GM23338 (cell line): ENCODE measurements around the gene CCR8. TPM values are rescaled to one million over a fixed set of nuclear protein-coding genes. Genes with fewer than 3 reads are reported as not detected.

Experiments
- ATAC-seq: fragments of 200-7000 bp; cut with Tn5 transposase; 3 replicates; pipeline ENCODE4 v1.9.1; 2020
- DNase-seq: peaks from one replicate; pipeline ENCODE4 v3.0.0-alpha.2; 2015; ENCODE audit warnings: low spot score
- H2AFZ ChIP-seq: fragments of 200-600 bp; sonication (generic); 2 replicates; pipeline ENCODE4 v1.8.0; 2016; ENCODE audit warnings: antibody characterized with exemption, mild to moderate bottlenecking, moderate library complexity
- H3F3A ChIP-seq: fragments of 200-600 bp; sonication (generic); replicated peaks from 2 replicates; pipeline ENCODE4 v1.8.0; 2017; ENCODE audit warnings: antibody characterized with exemption, mixed run types, low read depth
- H3K27ac ChIP-seq: fragments of 200-600 bp; sonication (generic); 2 replicates; pipeline ENCODE4 v1.6.1; 2016; ENCODE audit warnings: low read depth
- H3K27me3 ChIP-seq: fragments of 200-600 bp; sonication (generic); 2 replicates; pipeline ENCODE4 v1.8.0; 2016; ENCODE audit warnings: mild to moderate bottlenecking, mixed run types, moderate library complexity; ENCODE audit not compliant: insufficient read depth
- H3K36me3 ChIP-seq: fragments of 200-600 bp; sonication (generic); 2 replicates; pipeline ENCODE4 v1.8.0; 2016; ENCODE audit warnings: mild to moderate bottlenecking; ENCODE audit not compliant: insufficient read depth
- H3K4me1 ChIP-seq: fragments of 200-600 bp; sonication (generic); 2 replicates; pipeline ENCODE4 v1.8.0; 2016; ENCODE audit warnings: mild to moderate bottlenecking, moderate library complexity; ENCODE audit not compliant: insufficient read depth
- H3K4me2 ChIP-seq: fragments of 200-600 bp; sonication (generic); 2 replicates; pipeline ENCODE4 v1.7.1; 2017; ENCODE audit warnings: mixed run types
- H3K4me3 ChIP-seq: fragments of 200-600 bp; sonication (generic); 2 replicates; pipeline ENCODE4 v1.6.1; 2016; ENCODE audit warnings: mixed run types
- H3K79me2 ChIP-seq: fragments of 200-600 bp; sonication (generic); replicated peaks from 2 replicates; pipeline ENCODE4 v1.8.0; 2017; ENCODE audit warnings: mild to moderate bottlenecking; ENCODE audit not compliant: insufficient read depth
- H3K9me2 ChIP-seq: fragments of 200-600 bp; sonication (generic); 2 replicates; pipeline ENCODE4 v1.8.0; 2017; ENCODE audit not compliant: insufficient read depth
- H4K20me1 ChIP-seq: fragments of 200-600 bp; sonication (generic); replicated peaks from 2 replicates; pipeline ENCODE4 v1.8.0; 2017; ENCODE audit warnings: mild to moderate bottlenecking; ENCODE audit not compliant: insufficient read depth
- H3K27ac Mint-ChIP-seq: 2 replicates; pipeline ENCODE4 v1.8.0; 2020; ENCODE audit warnings: inconsistent platforms, mild to moderate bottlenecking, moderate library complexity, mixed read lengths
- H3K27me3 Mint-ChIP-seq: 3 replicates; pipeline ENCODE4 v1.8.0; 2022; ENCODE audit warnings: low read depth, mild to moderate bottlenecking, moderate library complexity, mixed read lengths, inconsistent platforms; ENCODE audit not compliant: insufficient read depth, poor library complexity
- H3K36me3 Mint-ChIP-seq: 3 replicates; pipeline ENCODE4 v1.8.0; 2021; ENCODE audit warnings: low read depth, mild to moderate bottlenecking, inconsistent platforms, moderate library complexity, mixed read lengths
- H3K4me1 Mint-ChIP-seq: 3 replicates; pipeline ENCODE4 v1.8.0; 2020; ENCODE audit warnings: mild to moderate bottlenecking, inconsistent platforms, mixed read lengths
- H3K4me3 Mint-ChIP-seq: 3 replicates; pipeline ENCODE4 v1.8.0; 2021; ENCODE audit warnings: moderate library complexity, mild to moderate bottlenecking, inconsistent platforms, mixed read lengths
- H3K9me3 Mint-ChIP-seq: 3 replicates; pipeline ENCODE4 v1.8.0; 2020; ENCODE audit warnings: moderate library complexity, mild to moderate bottlenecking, inconsistent platforms, mixed read lengths
- CREB1 ChIP-seq: fragments of 250-450 bp; sonication (Bioruptor Pico); IDR thresholded peaks from 2 replicates; pipeline ENCODE4 v1.5.0; 2020; ENCODE audit warnings: low read depth, mild to moderate bottlenecking, moderate library complexity
- EZH2 ChIP-seq: fragments of 200-600 bp; sonication (generic); IDR thresholded peaks from one replicate; pipeline ENCODE4 v1.8.0; 2017; ENCODE audit warnings: antibody characterized with exemption, mild to moderate bottlenecking, low read depth; ENCODE audit not compliant: unreplicated experiment
- EZH2phosphoT487 ChIP-seq: fragments of 200-600 bp; sonication (generic); IDR thresholded peaks from one replicate; pipeline ENCODE4 v1.8.1; 2018; ENCODE audit warnings: antibody characterized with exemption; ENCODE audit not compliant: unreplicated experiment
- JUNB ChIP-seq: IDR thresholded peaks from one replicate; pipeline ENCODE4 v1.6.1; 2016; ENCODE audit warnings: antibody characterized with exemption; ENCODE audit not compliant: unreplicated experiment
- NANOG ChIP-seq: IDR thresholded peaks from 2 replicates; pipeline ENCODE4 v1.6.1; 2016; ENCODE audit warnings: antibody characterized with exemption, borderline replicate concordance
- POLR2AphosphoS5 ChIP-seq: IDR thresholded peaks from 2 replicates; pipeline ENCODE4 v1.6.1; 2016; ENCODE audit warnings: antibody characterized with exemption, low read depth
- REST ChIP-seq: IDR thresholded peaks from one replicate; pipeline ENCODE4 v1.6.1; 2018; ENCODE audit warnings: antibody characterized with exemption; ENCODE audit not compliant: unreplicated experiment
- STAT1 ChIP-seq: IDR thresholded peaks from one replicate; pipeline ENCODE4 v1.6.1; 2016; ENCODE audit warnings: antibody characterized with exemption; ENCODE audit not compliant: unreplicated experiment
- ZNF114 ChIP-seq: fragments of 250-450 bp; sonication (Bioruptor Pico); IDR thresholded peaks from 2 replicates; pipeline ENCODE4 v1.5.0; 2020; ENCODE audit warnings: mild to moderate bottlenecking, moderate library complexity
- ZNF331 ChIP-seq: fragments of 250-450 bp; sonication (Bioruptor Pico); IDR thresholded peaks from 2 replicates; pipeline ENCODE4 v1.5.0; 2020; ENCODE audit warnings: low read depth, mild to moderate bottlenecking, moderate library complexity
- polyA plus RNA-seq: library from polyadenylated mRNA; unstranded; fragments of >200 nt; fragmentation: Nextera tagmentation; extraction: Ambion mirVana; gene quantifications from 2 replicates; pipeline ENCODE4 v1.2.1, GENCODE V29; 2016
- total RNA-seq: library from RNA; depleted of rRNA; stranded (reverse); fragments of >200 nt; shearing (Covaris generic); gene quantifications from 2 replicates; pipeline ENCODE4 v1.2.3, GENCODE V29; 2014
- TF ChIP-seq, protein P1 (sequence below): fragments of 250-450 bp; sonication (Bioruptor Pico); IDR thresholded peaks from 2 replicates; pipeline ENCODE4 v1.5.0; 2020; ENCODE audit warnings: mild to moderate bottlenecking, moderate library complexity
- TF ChIP-seq, protein P2 (sequence below): IDR thresholded peaks from 2 replicates; pipeline ENCODE4 v1.6.1; 2016; ENCODE audit warnings: antibody characterized with exemption
- TF ChIP-seq, protein P3 (sequence below), 2 experiments: fragments of 200-600 bp in 1 of 2; sonication (generic) in 1 of 2; conservative IDR thresholded peaks; 2 replicates each; pipeline versions ENCODE4 v1.5.1 to v1.6.1; 2016 to 2017; ENCODE audit warnings: antibody characterized with exemption in 2 of 2, low read depth in 2 of 2, mild to moderate bottlenecking in 2 of 2, moderate library complexity in 1 of 2

Gene CCR8
- total and polyA plus RNA-seq, 2 experiments from 2014 or later, result 0.55 TPM; not detected in 1

DNA sequence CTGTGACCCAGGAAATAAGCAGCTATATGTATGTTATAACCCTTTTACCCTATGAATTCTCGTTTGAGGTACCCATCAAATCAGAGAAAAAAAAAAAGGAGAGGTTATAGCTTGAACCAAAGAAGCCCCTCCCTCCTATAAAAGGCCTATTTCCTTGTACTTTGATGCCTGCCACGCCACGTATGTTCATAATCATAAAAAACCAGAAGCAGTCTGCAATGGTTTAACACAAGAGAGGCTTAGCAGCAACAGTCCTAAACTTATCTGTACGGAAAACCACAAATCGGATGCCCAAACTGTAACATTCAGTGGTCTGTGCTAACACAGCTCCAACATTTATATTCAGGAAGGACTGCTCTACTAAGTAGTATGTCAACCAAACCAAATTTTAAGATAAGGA is 21.2 kb downstream of the CCR8 start:
- DNase-seq (no peak), ATAC-seq (no peak)
- no peaks in the 10 kb centered on the region for H4K20me1 ChIP-seq
- Mint-ChIP-seq H3K27ac (no peak overlapping the region), H3K4me3 (no peak overlapping the region), H3K36me3 (no peaks in the 10 kb centered on the region), H3K9me3 (no peaks in the 10 kb centered on the region), H3K4me1 (peaks cover 17% of the 10 kb centered on the region), H3K27me3 (no peaks in the 10 kb centered on the region)
- no peak overlapping the region for H3K4me3 ChIP-seq
- no peaks in the 10 kb centered on the region for H3K36me3 ChIP-seq
- H3K4me2 ChIP-seq, result no peak overlapping the region
- TF ChIP-seq CREB1 (CRISPR knock-in tag), result no peak
- TF ChIP-seq REST, result no peak
- TF ChIP-seq, protein P1, sequence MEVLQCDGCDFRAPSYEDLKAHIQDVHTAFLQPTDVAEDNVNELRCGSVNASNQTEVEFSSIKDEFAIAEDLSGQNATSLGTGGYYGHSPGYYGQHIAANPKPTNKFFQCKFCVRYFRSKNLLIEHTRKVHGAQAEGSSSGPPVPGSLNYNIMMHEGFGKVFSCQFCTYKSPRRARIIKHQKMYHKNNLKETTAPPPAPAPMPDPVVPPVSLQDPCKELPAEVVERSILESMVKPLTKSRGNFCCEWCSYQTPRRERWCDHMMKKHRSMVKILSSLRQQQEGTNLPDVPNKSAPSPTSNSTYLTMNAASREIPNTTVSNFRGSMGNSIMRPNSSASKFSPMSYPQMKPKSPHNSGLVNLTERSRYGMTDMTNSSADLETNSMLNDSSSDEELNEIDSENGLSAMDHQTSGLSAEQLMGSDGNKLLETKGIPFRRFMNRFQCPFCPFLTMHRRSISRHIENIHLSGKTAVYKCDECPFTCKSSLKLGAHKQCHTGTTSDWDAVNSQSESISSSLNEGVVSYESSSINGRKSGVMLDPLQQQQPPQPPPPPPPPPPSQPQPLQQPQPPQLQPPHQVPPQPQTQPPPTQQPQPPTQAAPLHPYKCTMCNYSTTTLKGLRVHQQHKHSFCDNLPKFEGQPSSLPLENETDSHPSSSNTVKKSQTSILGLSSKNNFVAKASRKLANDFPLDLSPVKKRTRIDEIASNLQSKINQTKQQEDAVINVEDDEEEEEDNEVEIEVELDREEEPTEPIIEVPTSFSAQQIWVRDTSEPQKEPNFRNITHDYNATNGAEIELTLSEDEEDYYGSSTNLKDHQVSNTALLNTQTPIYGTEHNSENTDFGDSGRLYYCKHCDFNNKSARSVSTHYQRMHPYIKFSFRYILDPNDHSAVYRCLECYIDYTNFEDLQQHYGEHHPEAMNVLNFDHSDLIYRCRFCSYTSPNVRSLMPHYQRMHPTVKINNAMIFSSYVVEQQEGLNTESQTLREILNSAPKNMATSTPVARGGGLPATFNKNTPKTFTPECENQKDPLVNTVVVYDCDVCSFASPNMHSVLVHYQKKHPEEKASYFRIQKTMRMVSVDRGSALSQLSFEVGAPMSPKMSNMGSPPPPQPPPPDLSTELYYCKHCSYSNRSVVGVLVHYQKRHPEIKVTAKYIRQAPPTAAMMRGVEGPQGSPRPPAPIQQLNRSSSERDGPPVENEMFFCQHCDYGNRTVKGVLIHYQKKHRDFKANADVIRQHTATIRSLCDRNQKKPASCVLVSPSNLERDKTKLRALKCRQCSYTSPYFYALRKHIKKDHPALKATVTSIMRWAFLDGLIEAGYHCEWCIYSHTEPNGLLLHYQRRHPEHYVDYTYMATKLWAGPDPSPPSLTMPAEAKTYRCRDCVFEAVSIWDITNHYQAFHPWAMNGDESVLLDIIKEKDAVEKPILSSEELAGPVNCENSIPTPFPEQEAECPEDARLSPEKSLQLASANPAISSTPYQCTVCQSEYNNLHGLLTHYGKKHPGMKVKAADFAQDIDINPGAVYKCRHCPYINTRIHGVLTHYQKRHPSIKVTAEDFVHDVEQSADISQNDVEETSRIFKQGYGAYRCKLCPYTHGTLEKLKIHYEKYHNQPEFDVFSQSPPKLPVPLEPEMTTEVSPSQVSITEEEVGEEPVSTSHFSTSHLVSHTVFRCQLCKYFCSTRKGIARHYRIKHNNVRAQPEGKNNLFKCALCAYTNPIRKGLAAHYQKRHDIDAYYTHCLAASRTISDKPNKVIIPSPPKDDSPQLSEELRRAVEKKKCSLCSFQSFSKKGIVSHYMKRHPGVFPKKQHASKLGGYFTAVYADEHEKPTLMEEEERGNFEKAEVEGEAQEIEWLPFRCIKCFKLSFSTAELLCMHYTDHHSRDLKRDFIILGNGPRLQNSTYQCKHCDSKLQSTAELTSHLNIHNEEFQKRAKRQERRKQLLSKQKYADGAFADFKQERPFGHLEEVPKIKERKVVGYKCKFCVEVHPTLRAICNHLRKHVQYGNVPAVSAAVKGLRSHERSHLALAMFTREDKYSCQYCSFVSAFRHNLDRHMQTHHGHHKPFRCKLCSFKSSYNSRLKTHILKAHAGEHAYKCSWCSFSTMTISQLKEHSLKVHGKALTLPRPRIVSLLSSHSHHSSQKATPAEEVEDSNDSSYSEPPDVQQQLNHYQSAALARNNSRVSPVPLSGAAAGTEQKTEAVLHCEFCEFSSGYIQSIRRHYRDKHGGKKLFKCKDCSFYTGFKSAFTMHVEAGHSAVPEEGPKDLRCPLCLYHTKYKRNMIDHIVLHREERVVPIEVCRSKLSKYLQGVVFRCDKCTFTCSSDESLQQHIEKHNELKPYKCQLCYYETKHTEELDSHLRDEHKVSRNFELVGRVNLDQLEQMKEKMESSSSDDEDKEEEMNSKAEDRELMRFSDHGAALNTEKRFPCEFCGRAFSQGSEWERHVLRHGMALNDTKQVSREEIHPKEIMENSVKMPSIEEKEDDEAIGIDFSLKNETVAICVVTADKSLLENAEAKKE (CRISPR knock-in tag), result no peak
- no peak for TF ChIP-seq ZNF331 (CRISPR knock-in tag)
- no peak for TF ChIP-seq JUNB
- no peak for TF ChIP-seq EZH2
- TF ChIP-seq, protein P2, sequence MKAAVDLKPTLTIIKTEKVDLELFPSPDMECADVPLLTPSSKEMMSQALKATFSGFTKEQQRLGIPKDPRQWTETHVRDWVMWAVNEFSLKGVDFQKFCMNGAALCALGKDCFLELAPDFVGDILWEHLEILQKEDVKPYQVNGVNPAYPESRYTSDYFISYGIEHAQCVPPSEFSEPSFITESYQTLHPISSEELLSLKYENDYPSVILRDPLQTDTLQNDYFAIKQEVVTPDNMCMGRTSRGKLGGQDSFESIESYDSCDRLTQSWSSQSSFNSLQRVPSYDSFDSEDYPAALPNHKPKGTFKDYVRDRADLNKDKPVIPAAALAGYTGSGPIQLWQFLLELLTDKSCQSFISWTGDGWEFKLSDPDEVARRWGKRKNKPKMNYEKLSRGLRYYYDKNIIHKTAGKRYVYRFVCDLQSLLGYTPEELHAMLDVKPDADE, result no peak
- no peak for TF ChIP-seq ZNF114 (CRISPR knock-in tag)
- TF ChIP-seq NANOG, result no peak
- no peak for TF ChIP-seq STAT1
- TF ChIP-seq EZH2phosphoT487, result no peak
- no peak for TF ChIP-seq POLR2AphosphoS5
- TF ChIP-seq, protein P3, sequence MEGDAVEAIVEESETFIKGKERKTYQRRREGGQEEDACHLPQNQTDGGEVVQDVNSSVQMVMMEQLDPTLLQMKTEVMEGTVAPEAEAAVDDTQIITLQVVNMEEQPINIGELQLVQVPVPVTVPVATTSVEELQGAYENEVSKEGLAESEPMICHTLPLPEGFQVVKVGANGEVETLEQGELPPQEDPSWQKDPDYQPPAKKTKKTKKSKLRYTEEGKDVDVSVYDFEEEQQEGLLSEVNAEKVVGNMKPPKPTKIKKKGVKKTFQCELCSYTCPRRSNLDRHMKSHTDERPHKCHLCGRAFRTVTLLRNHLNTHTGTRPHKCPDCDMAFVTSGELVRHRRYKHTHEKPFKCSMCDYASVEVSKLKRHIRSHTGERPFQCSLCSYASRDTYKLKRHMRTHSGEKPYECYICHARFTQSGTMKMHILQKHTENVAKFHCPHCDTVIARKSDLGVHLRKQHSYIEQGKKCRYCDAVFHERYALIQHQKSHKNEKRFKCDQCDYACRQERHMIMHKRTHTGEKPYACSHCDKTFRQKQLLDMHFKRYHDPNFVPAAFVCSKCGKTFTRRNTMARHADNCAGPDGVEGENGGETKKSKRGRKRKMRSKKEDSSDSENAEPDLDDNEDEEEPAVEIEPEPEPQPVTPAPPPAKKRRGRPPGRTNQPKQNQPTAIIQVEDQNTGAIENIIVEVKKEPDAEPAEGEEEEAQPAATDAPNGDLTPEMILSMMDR (conservative IDR thresholded peaks at IDR 0.05; ENCODE audit: low read depth in 2 of 2), result no peak
- H3K4me1 ChIP-seq, result peaks cover 15% of the 10 kb centered on the region
- no peak overlapping the region for H2AFZ ChIP-seq
- no peaks in the 10 kb centered on the region for H3F3A ChIP-seq
- H3K27me3 ChIP-seq, result no peaks in the 10 kb centered on the region
- H3K79me2 ChIP-seq, result no peaks in the 10 kb centered on the region
- H3K9me2 ChIP-seq, result peaks cover 3% of the 10 kb centered on the region; the same call in 1 of the 2 replicates
- no peak overlapping the region for H3K27ac ChIP-seq
